Activated gamma-delta T cell treated with Interleukin-2 at 50 U/mL for 16 hours (primary cell): Measurements from ENCODE around the gene AURKAIP1.
"Not testable (repeated sequence)": the region's sequence is repeated elsewhere in the genome, so short reads cannot be mapped to it uniquely, and the experiment has no call there.

ENCODE experiments used
- DNase-seq: peaks from one replicate; pipeline ENCODE4 v3.0.0-alpha.2; 2020

The AURKAIP1 gene

DNA sequence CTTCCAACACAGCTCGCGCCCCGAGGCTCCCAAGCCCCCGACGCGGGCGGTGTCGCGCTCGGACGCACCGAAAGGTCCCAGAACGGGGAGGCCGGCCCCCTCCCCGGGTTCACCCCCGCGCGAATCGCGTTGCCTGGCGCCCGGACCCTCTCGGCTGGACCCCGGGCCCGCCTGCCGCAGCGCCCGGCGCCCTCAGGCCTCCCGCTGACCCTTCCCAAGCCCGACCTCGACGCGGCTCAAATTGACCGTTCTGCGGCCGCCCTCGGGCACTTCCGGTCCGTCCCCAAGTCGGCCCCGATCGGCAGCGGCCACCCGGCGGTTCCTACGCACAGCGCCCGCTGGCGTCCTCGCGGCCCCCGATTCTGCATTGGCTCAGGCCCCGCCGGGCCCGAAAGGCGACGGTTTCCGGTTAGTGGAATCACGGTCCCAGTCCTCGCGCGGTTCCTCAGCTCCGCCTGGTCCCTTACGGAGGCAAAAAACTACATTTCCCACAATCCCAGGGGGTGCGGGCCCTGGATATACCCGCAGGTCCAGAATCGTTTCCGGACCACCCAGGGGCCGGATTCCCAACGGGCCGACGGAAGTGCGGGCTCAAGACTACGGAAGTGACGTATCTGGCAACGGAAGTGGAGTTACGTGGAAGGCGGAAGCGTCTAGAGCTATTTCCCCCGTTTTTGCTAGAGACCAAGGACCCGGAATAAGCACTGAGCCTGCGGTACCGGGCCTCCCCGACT, at the start of gene AURKAIP1:
Gene AURKAIP1, minus strand, starts transcription at position 279 of the 734 bp plus-strand sequence. CDS start 451 bp downstream, outside the sequence.
- DNase-seq: peak; percentile 95

DNA sequence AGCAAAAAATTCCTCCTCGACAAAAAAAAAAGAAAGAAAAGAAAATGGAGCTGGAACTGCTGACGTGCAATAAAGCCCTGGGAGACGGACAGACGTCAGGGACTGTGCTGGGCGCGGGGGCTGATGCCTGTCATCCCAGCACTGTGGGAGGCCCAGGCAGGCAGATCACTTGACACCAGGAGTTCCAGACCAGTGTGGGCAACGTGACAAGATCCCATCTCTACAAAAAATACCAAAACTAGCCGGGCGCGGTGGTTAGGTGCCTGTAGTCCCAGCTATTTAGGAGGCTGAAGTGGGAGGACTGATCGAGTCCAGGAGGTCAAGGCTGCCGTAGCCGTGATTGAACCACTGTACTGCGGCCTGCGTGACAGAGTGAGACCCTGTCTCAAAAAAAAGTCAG, 49.7 kb upstream of the AURKAIP1 start:
- DNase-seq: no peak

GRCh38 chr1:1423245-1423597, 48.2 kb upstream of the AURKAIP1 start:
- DNase-seq: no peak

GRCh38 chr1:1422465-1423244, 47.6 kb upstream of the AURKAIP1 start:
- DNase-seq: no peak

GRCh38 chr1:1421907-1422464, 47.0 kb upstream of the AURKAIP1 start:
- DNase-seq: no peak

- no peak for DNase-seq
Measured at GRCh38 chr1:1421147-1421906, 46.3 kb upstream of the AURKAIP1 start, which contains the start of gene ANKRD65. Gene ANKRD65 (minus strand): TSS chr1:1421276. CDS start chr1:1421005, 271 bp downstream.

GRCh38 chr1:1420654-1421141, 45.7 kb upstream of the AURKAIP1 start:
- DNase-seq: no peak

DNA sequence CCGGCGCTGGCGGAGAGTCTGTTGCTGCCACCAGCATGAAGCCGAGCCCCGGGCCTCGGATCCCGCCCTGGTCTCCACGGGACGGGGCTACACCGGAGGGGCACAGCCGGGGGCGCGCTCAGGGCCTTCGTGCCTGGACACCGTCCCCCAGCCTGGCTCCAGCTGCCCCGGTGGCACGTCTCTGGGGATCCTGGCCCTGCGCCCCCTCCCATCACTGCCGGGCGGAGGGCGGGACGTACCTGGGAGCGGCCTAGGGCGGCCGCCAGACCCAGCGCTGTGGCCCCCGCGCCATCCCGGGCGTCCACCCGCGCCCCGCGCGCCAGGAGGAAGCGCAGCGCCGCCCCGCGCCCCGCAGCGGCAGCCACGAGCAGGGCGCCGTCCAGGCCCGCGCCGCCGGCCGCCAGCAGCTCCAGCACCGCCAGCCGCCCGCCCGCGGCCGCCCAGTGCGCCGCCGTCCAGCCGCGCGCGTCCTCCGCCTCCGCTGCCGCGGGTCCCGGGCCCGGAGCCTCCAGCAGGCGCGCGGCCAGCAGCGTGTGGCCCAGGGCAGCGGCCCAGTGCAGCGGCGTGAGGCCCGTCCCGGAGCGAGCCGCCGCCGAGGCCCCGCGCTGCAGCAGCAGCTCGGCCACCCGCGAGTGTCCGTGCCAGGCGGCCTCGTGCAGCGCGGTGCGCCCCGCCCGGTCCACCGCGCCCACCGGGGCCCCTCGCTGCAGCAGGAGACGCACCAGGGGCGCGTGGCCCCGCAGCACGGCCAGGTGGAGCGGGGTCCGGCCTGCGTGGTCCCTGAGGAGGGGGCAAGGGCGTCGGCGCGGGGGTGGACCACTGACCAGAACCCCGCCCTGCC, 45.0 kb upstream of the AURKAIP1 start:
- no peak for DNase-seq

DNA sequence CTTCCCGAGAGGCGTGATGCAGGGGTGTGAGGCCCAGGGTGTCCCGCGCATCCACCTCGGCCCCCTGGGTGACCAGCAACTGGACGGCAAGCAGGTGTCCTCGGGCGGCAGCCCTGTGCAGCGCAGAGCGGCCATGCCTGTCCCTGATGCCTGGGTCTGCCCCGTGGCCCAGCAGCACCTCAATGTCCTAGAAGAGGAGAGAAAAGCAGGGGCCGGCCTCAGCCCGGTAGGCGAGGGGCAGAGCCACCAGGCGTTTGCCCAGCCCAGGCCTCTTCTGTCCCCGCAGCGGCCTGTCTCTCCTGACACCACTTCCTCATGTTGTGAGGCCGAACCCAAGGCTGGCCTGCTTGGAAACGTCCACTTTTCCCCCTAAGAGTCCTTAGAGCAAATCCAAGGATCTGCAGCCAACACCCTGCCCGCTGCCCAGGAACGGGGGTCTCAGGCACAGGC, 44.4 kb upstream of the AURKAIP1 start:
- DNase-seq: no peak

DNA sequence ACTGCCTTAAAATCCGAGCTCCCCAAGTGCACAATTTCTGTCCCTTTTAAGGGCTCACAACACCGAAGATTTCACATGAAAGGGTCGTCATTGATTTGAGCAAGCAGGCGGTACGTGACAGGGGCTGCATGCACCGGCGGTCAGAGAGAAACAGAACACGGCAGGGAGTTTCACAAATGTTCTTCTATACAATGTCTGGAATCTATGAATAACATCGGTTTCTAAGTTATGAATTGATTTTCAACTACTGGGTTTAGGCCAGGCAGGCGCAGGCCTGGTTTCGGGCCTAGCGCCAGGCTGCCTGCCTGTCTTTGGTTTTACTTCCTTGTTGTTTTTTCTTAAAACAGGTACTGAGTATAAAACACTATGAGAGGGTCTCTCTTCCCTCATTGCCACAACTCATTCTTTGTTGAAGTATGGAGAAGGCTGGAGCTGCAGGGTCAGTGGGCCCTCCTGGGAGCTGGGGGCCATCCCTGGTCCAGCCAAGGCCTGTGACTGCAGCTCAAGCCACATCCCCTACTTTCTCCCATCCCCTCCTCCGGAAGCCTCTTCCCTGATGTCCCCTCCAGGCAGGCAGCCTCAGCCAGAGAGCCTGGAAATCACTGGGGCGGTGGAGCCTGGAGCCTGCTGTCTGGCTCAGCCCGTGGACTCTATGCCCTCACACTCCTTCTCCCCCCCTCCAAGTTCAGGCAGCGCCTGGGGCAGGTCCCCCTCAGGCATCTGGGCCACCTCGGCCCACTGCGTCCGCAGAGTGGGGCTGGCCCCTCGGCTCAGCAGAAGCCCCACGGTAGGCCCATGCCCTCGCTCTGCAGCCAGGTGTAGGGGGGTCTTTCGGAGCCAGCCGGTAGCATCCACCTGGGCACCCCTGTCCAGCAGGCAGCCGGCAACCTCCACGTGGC, 43.7 kb upstream of the AURKAIP1 start:
- DNase-seq: no peak

GRCh38 chr1:1417825-1418463, 42.9 kb upstream of the AURKAIP1 start:
- DNase-seq: not testable (repeated sequence)

DNA sequence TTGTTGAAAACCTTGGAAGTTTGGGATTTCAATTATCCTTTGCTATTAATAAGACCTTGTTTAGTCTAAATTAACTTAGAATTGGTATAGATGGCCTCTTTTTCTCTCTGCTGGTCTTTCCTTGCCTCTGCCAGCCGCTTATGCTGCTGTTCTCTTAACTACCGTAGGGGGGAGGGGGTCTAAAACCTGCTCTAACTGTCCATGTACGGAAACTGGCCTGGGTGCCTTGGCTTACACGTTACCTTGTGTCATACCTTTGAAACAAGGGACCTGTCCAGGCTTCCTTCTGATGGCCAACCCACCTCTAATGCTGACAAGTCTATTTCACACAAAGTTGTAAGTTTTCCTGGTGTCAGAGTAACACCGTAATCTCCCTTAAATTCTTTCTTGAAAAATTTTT, 42.4 kb upstream of the AURKAIP1 start:
- DNase-seq: not testable (repeated sequence)

GRCh38 chr1:1415751-1416150, 40.7 kb upstream of the AURKAIP1 start:
- no peak for DNase-seq

DNA sequence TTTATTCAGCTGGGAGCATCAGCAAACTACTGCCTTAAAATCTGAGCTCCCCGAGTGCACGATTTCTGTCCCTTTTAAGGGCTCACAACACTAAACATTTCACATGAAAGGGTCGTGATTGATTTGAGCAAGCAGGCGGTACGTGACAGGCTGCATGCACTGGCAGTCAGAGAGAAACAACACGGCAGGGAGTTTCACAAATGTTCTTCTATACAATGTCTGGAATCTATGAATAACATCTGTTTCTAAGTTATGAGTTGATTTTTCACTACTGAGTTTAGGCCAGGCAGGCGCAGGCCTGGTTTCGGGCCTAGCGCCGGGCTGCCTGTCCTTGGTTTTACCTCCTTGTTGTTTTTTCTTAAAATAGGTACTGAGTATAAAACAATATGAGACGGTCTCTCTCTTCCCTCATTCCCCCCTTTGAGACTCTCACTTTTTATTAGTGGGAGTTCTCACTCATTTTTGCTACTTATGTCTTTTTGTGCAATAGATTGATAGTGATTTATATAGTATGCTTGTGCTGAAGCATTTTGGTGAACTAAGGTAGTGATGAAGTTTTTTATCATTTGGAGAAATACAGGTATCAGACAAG, 37.4 kb upstream of the AURKAIP1 start:
- not testable (repeated sequence) for DNase-seq

GRCh38 chr1:1411626-1412025, 36.6 kb upstream of the AURKAIP1 start:
- DNase-seq: no peak

DNA sequence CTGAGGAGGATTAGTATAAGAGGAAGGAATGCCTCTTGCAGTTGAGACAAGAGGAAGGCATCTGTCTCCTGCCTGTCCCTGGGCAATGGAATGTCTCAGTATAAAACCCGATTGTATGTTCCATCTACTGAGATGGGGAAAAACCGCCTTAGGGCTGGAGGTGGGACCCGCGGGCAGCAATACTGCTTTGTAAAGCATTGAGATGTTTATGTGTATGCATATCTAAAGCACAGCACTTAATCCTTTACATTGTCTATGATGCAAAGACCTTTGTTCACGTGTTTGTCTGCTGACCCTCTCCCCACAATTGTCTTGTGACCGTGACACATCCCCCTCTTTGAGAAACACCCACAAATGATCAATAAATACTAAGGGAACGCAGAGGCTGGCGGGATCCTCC, 35.2 kb upstream of the AURKAIP1 start:
- not testable (repeated sequence) for DNase-seq

DNA sequence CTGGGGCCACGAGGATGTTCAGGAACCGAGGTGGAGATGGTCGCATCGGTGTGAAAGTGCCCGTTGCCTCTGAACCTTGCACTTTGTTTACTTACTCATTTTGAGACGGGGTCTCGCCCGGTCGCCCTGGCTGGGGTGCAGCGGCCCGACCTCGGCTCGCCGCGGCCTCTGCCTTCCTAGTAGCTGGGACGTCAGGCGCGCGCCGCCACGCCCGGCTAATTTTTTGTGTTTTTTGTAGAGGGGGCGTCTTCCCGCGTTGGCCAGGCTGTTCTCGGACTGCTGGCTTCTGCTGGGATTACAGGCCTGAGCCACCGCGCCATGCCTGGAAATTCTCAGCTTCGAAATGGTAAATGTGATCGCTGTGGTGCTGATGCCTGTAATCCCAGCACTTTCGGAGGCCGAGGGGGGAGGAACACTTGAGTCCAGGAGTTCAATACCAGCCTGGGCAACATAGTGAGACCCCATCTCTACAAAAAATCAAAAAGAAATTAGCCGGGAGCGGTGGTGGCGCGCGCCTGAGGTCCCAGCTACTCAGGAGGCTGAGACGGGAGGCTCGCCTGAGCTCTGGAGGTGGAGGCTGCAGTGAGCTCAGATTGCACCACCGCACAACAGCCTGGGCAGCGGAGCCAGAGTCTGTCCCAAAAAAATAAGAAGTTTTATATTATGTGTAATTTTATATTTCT, 32.8 kb upstream of the AURKAIP1 start:
- DNase-seq: no peak

- DNase-seq: peak; percentile 96
Measured at GRCh38 chr1:1406821-1407635, 32.0 kb upstream of the AURKAIP1 start, which contains the start of gene MRPL20. Gene MRPL20 (minus strand): TSS chr1:1407293. CDS start chr1:1407217, 76 bp downstream.
